Measurements from ENCODE around the gene SAC3D1. TPM values are rescaled to one million over a fixed set of nuclear protein-coding genes. Genes with fewer than 3 reads are reported as not detected.

The SAC3D1 gene
- total RNA-seq = 6.2 and 9.0 TPM in 2 replicates

DNA sequence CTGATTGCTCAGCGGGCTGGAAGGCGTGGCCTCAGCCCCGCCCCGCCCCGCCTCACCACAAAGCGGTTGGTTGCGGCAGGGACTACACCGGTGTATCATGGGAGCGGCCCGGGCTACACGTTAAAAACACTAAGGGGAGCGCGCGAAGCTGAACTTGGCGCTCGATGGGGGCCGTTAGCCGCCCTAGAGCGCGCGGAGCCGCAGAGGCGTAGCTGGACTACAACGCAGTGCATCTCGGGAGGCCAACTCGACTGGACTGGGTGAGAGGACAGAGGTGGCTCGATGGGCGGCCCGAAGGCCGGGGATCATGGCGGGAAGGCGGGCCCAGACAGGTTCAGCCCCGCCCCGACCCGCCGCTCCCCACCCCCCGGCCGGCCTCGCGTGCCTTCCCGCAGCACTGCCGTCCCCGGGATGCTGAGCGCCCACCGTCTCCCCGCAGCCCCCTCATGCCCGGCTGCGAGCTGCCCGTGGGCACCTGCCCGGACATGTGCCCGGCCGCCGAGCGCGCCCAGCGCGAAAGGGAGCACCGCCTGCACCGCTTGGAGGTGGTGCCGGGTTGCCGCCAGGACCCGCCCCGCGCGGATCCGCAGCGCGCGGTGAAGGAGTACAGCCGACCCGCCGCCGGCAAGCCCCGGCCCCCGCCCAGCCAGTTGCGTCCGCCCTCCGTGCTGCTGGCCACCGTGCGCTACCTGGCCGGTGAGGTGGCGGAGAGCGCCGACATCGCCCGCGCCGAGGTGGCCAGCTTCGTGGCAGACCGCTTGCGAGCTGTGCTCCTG is at the start of gene SAC3D1:
TSS of gene SAC3D1 (plus strand) at position 364 of the 776 bp plus-strand sequence. CDS start at position 447, 83 bp downstream.

DNA sequence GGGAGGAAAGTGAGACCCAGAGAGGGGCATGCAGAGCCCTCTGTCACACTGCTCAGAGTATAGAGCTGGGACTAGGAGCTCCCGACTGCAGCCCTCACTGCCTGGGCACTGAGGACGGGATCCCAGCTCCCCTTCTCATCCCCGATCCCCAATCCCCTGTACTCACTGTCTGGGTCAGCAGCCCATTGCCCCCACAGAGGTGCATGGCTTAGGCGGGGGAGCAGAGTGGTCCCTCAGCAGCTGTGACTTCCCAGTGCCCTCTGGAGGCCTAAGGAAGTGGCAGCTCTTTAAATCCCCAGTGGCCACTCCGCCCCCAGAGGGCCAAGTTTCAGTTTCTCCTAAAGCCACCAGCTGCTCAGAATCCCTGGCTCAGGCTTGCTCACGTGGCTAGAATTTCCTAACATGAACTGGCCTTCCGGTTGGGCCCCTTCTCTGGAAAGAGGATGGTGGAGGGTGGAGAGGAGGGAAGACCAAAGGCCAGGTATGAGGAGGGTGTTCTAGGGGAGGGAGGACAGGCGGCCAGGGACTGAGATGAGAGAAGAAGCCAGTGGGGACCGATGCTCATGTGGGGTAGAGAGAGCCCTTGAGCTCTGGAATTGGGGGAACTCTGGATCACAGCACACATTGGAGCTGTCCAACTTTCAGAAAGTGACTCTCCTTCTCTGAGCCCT is 44.2 kb upstream of the SAC3D1 start, which contains the start of gene BATF2:
TSS of gene BATF2 (minus strand) at position 262 of the 671 bp plus-strand sequence. CDS start at position 205, 57 bp downstream.

GRCh38 chr11:65013888-65014725 is 26.9 kb upstream of the SAC3D1 start, which contains the start of gene ARL2:
Gene ARL2 (plus strand): TSS chr11:65014160. CDS start chr11:65014208, 48 bp downstream.

GRCh38 chr11:65027213-65028067 is 13.6 kb upstream of the SAC3D1 start, which contains the start of gene SNX15:
Gene SNX15 (plus strand): TSS chr11:65027439. CDS start chr11:65027538, 99 bp downstream.

DNA sequence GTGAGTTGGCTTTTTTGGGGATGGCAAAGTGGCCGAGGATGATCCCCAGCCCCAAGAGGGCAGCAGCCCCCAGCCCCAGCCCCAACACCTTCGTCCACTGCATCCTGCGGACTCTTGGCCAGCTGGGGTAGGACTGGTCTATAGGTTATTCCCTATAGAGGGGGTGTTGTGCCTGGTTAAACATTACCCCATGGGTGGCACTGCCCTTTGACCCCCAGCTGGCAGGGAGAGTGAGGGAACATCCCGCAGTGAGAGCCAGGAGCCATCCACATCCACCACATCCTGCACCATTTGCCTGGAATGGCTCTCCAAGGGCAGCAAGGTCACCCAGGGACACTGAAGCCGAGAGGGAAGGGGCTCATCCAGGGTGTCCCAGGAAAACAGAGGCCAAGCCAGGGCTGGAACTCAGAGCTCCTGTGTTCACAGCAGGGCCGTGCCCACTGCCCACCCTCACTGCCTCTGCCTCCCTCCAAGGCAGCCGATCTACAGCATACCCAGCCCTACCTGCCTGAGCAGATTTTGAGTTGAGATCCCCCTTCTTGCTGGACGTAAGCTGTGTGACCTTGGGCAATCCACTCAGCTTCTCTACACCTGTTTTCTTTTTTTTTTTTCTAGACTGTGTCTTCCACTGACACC is 17.5 kb downstream of the SAC3D1 start, which contains the start of gene NAALADL1:
TSS of gene NAALADL1 (minus strand) at position 135 of the 636 bp plus-strand sequence. CDS start at position 103, 32 bp downstream.

GRCh38 chr11:65083834-65084597 is 43.0 kb downstream of the SAC3D1 start, which contains the start of the genes CDCA5 and ZFPL1:
Gene CDCA5 (minus strand): TSS chr11:65084040. CDS start chr11:65083978, 62 bp downstream.
Gene ZFPL1 (plus strand): TSS chr11:65084222. CDS start chr11:65084699, 477 bp downstream.

Other genes starting within 250 kb of the SAC3D1 start
- gene MAP4K2, start 238.0 kb upstream of the SAC3D1 start, total RNA-seq = 8.5 and 8.9 TPM in 2 replicates
- gene MEN1, start 230.7 kb upstream of the SAC3D1 start, total RNA-seq = 8.6 and 9.3 TPM in 2 replicates
- gene CDC42BPG, start 196.6 kb upstream of the SAC3D1 start, total RNA-seq = 0.25 and 0.26 TPM in 2 replicates
- 104 and 110 TPM in 2 replicates for gene EHD1, start 162.6 kb upstream of the SAC3D1 start, total RNA-seq
- gene ATG2A, start 124.0 kb upstream of the SAC3D1 start, total RNA-seq = 7.8 and 8.1 TPM in 2 replicates
- 10.3 and 11.6 TPM in 2 replicates for gene PPP2R5B, start 116.5 kb upstream of the SAC3D1 start, total RNA-seq
- not detected in 2 replicates for gene GPHA2, start 105.3 kb upstream of the SAC3D1 start, total RNA-seq
- not detected in 2 replicates for gene MAJIN, start 69.1 kb upstream of the SAC3D1 start, total RNA-seq
- 0.26 and 0.81 TPM in 2 replicates for gene BATF2, start 44.2 kb upstream of the SAC3D1 start, total RNA-seq
- gene ARL2, start 27.1 kb upstream of the SAC3D1 start, total RNA-seq = 95.3 and 110 TPM in 2 replicates
- gene SNX15, start 13.8 kb upstream of the SAC3D1 start, total RNA-seq = 10.6 and 11.9 TPM in 2 replicates
- gene NAALADL1, start 17.3 kb downstream of the SAC3D1 start, total RNA-seq = 23.3 and 27.0 TPM in 2 replicates
- 4.2 and 7.8 TPM in 2 replicates for gene CDCA5, start 42.8 kb downstream of the SAC3D1 start, total RNA-seq
- 32.7 and 35.9 TPM in 2 replicates for gene ZFPL1, start 43.0 kb downstream of the SAC3D1 start, total RNA-seq
- 175 and 203 TPM in 2 replicates for gene VPS51, start 55.0 kb downstream of the SAC3D1 start, total RNA-seq
- gene TM7SF2, start 70.7 kb downstream of the SAC3D1 start, total RNA-seq = 8.9 and 9.0 TPM in 2 replicates
- gene ZNHIT2, start 76.5 kb downstream of the SAC3D1 start, total RNA-seq = 6.0 and 6.1 TPM in 2 replicates
- gene FAU, start 80.9 kb downstream of the SAC3D1 start, total RNA-seq = 379 and 456 TPM in 2 replicates
- gene MRPL49, start 81.1 kb downstream of the SAC3D1 start, total RNA-seq = 28.3 and 34.2 TPM in 2 replicates
- 16.8 and 20.1 TPM in 2 replicates for gene SYVN1, start 93.3 kb downstream of the SAC3D1 start, total RNA-seq
- not detected in 2 replicates for gene SPDYC, start 129.0 kb downstream of the SAC3D1 start, total RNA-seq
- gene CAPN1, start 140.7 kb downstream of the SAC3D1 start, total RNA-seq = 88.9 and 117 TPM in 2 replicates
- 3.9 and 7.0 TPM in 2 replicates for gene POLA2, start 220.8 kb downstream of the SAC3D1 start, total RNA-seq

Data from aortic smooth muscle cell (primary cell).